Mammary epithelial cell (primary cell): ENCODE results near the gene IRAK3.

ENCODE experiments used
- EZH2 ChIP-seq: IDR thresholded peaks from 2 replicates; pipeline ENCODE4 v1.6.1; 2012; ENCODE audit warnings: low read length, inconsistent platforms, borderline replicate concordance
- TF ChIP-seq, protein P1 (sequence below), 2 donors: IDR thresholded peaks in 1 of 2; conservative IDR thresholded peaks in 1 of 2; 2 replicates each; pipeline ENCODE4 v1.5.1; 2011 to 2012; ENCODE audit warnings: inconsistent platforms in 2 of 2, low read length in 2 of 2, mild to moderate bottlenecking in 2 of 2, control low read depth in 1 of 2, low read depth in 1 of 2; ENCODE audit not compliant: insufficient read depth in 1 of 2; ENCODE audit errors: extremely low read depth in 1 of 2

GRCh38 chr12:66247741-66248140, 58.7 kb downstream of the IRAK3 start:
- TF ChIP-seq, protein P1, sequence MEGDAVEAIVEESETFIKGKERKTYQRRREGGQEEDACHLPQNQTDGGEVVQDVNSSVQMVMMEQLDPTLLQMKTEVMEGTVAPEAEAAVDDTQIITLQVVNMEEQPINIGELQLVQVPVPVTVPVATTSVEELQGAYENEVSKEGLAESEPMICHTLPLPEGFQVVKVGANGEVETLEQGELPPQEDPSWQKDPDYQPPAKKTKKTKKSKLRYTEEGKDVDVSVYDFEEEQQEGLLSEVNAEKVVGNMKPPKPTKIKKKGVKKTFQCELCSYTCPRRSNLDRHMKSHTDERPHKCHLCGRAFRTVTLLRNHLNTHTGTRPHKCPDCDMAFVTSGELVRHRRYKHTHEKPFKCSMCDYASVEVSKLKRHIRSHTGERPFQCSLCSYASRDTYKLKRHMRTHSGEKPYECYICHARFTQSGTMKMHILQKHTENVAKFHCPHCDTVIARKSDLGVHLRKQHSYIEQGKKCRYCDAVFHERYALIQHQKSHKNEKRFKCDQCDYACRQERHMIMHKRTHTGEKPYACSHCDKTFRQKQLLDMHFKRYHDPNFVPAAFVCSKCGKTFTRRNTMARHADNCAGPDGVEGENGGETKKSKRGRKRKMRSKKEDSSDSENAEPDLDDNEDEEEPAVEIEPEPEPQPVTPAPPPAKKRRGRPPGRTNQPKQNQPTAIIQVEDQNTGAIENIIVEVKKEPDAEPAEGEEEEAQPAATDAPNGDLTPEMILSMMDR (conservative IDR thresholded peaks at IDR 0.05 in 1 of 2, IDR thresholded peaks at IDR 0.05 in 1 of 2; ENCODE audit: extremely low read depth in 1 of 2, insufficient read depth in 1 of 2, low read depth in 1 of 2, low read length in 2 of 2) = no peak
- no peak for TF ChIP-seq EZH2
